ENCODE measurements around the gene PALD1.

- TF ChIP-seq REST (IDR thresholded peaks at IDR 0.05; ENCODE audit: low read depth) (no peak), NFIC (IDR thresholded peaks at IDR 0.05) (no peak), RAD21 (IDR thresholded peaks at IDR 0.05; ENCODE audit: low read depth) (no peak), TCF12 (IDR thresholded peaks at IDR 0.05; ENCODE audit: low read depth) (no peak), YY1 (IDR thresholded peaks at IDR 0.05; ENCODE audit: low read depth) (no peak), CEBPB (IDR thresholded peaks at IDR 0.05) (no peak), TAF1 (IDR thresholded peaks at IDR 0.05; ENCODE audit: low read depth) (no peak), EP300 (IDR thresholded peaks at IDR 0.05; ENCODE audit: borderline replicate concordance) (no peak), USF1 (IDR thresholded peaks at IDR 0.05) (no peak), MAX (IDR thresholded peaks at IDR 0.05) (no peak), EGR1 (IDR thresholded peaks at IDR 0.05) (no peak), ZBTB7A (IDR thresholded peaks at IDR 0.05; ENCODE audit: low read depth) (no peak), CREB1 (IDR thresholded peaks at IDR 0.05; ENCODE audit: low read depth) (no peak), FOXM1 (IDR thresholded peaks at IDR 0.05; ENCODE audit: borderline replicate concordance, low read depth) (no peak)
These were observed 81.3 kb downstream of the PALD1 start for GRCh38 chr10:70559861-70560260.

Data from Ishikawa (cell line).